CD4-positive, alpha-beta T cell treated with Interleukin-4 for 4 hours (primary cell): Measurements from ENCODE around the gene NEK4.

Source experiments
- DNase-seq: peaks from one replicate; pipeline ENCODE4 v3.0.0-alpha.2; 2020

NEK4 gene

DNA sequence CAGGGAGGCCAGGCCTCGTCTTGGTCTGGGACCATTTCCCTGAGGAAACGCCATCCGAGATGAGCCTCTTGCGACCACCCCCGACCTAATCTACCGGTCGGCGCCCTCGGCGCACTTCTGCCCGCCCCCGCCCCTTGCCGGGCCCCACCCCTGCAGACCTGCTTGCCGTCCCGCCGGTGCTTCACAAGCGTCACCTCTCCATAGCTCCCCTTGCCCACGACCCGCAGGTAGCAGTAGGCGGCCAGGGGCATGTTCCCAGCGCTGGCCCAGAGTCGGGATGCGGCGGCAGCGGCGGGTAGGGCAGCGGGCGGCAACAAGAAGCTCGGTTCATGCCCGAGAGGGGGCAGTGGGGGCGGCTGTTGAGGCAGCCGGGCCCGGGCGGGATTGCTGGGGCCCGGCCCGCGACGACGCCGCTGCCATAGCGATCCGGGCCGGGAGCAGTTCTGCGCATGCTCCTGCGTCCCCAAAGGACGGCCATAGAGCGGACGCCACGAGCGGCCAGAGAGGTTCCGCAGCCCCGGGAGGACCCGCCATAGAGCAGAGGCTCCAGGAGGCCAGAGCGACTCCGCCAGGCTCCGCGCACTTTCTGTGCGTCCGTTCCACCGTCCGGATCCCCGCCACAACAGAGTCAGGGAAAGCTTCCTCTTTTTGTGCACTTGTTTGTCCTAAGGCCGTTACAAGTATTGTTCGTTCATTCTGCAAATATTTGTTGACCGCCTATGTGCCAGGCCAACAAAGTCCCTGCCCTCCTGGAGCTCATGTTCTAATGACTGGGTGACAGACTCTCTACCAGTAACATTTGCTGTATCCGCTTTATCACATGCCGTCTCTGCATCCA lies at the start of gene NEK4:
NEK4 (minus strand) TSS at position 445 of the 838 bp plus-strand sequence; CDS start at position 251, 194 bp downstream.
- peak; percentile 90 for DNase-seq

DNA sequence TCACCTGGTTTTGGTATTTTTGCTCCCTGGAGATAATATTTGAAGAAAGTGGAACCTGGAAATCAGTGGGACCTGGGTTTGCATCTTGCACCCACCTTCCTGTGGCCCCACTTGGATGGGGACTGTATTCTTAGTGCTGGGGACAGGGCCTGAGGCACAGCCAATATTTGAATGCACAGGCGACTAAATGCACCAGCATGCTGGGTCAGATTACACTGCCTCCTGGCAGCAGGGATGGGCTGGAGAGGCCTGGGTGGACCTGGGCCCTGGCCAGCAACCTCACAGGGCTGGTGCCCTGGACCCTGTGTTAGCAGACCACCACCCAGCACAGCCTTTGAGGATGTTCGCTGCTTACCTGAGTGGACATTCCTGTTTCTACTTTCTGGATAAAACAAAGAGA lies 49.2 kb upstream of the NEK4 start:
- no peak for DNase-seq

DNA sequence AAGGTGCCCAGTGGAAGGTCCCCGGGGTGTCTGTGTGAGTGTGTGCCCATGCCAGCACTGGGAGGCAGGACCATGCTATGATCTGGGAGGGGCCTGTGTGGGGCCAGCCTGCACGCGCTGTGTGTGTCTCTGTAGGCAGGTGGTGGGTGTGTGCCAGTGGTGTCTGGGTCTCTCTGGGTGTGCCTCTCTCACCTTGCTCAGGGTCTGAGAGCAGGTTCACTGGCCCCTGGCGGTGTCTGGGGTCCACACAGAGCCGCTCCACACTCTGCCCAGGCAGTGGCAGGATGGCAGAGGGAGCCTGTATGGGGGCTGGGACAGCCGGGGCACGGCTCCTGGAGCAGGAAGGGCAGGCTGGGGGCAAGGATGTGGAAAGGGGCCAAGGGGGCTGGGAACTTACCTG lies 47.1 kb upstream of the NEK4 start:
- DNase-seq = no peak

DNA sequence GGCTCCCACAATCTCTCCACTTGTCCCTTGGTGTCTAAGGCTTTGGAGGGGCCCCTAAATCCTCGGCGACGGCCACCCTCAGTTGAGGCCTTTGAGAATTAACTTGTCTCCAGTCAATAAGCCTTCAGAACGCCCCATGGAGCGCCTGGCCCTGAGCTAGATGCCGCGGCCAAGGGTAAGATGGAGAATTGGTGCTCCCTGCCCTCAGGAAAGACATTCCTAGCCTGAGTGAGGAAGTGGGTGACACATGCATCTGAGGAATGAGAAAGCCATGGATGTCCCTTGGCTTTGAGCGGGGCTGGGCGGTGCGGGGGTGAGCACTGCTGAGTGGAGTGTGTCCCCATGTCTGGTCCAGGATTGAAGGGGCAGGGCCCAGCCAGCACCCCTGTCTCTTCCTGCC lies 46.5 kb upstream of the NEK4 start:
- DNase-seq = no peak

DNA sequence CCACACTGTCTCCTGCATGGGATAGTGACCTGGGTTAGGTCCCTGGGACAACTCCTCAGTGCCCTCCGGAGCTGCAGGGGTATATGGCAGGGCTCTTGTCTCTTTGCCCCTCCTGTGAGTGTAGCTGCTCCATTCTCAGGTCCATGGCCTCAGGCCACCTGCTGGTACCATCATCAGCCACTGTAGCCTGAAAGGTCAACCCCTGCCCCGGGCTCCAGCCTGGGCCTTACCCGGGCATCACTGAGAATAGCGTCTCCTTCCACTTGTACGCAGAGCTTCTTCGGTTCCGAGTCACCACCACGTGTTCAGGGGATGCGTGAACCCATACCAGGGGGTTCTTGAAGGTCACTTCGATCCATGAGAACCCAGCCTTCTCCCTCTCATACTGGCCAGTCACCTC lies 45.9 kb upstream of the NEK4 start:
- no peak for DNase-seq

DNA sequence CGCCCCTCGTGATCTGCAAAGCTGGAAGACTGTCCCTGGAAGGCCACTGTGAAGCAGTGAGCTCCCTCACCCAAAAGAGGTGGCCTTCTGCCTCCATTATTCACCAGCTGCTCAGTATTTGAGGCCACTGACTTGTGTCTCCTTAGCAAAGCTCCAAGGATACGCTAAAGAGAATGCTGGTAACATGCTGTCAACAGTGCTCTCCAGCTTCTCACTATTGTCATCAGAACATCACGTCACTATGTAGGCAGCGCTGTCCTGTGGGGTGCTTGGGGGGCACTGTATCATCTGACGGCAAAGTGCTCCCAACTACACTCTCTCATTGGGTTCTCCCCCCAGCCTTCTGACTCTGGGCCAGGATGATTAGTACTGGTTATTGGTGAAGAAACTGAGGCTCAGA lies 45.5 kb upstream of the NEK4 start:
- DNase-seq = no peak

DNA sequence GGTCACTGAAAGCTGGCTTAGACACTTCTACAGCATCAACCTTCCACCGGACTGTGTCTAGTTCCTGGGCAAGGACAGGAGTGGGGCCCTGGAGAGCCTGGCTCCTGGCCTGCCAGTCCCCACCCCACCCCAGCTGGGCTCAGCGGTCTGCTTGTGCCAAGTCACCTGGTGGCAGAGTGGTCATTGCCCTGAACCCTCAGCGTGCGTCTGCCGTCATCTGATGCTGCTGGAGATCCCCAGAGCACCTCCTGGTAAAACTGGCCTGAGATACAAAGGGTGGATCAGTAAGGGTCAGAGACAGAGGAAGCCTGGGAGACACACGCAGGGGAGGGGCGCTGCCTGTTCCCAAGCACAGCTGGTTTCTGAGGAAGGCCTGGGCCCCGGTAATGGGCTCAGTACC lies 43.1 kb upstream of the NEK4 start:
- no peak for DNase-seq

DNA sequence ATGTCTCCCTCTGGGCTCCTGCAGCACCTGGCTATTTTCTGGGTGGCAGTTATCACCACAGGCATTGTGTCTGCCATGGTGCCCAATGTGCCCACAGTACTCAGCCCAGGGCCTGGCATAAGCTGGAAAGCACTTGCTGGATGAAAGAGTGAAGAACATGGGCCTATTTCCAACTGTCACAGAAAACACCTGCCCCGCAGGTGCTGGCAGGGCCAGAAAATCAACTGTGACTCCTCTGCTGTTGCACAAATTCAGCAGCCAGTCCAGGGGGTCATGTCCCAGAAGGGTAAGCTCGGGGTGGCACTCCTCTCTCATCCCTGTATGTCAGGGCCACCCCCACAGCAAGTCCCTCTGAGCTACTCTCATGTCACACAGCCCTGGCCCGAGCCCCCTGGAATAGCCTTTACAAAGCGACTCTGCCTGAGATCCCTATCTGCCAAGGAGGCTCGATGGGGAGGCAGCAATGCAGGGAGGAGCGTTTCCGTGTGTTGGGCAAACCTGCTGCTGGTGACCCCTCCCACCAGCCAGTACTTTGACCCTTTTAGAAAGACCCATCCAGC lies 40.8 kb upstream of the NEK4 start:
- DNase-seq = no peak

DNA sequence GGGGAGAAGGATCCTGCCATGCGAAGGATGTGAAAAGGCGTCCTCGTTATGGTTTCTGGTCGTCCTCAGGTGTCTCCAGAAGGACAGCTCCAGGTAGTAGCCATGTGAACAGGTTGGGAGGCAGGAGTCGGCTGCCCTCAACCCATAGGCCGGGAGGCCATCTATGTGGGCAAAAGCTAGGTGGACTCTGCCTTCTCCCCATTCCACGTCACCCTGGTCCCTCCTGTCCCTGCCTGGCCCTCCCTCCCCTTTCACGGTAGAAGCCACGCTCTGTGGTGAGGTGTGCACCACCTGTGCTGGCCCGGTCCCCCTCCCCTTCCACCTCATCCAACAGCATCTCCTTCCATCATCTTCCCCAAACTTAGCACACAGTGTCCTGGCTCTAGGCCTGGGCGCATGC lies 40.2 kb upstream of the NEK4 start:
- no peak for DNase-seq

DNA sequence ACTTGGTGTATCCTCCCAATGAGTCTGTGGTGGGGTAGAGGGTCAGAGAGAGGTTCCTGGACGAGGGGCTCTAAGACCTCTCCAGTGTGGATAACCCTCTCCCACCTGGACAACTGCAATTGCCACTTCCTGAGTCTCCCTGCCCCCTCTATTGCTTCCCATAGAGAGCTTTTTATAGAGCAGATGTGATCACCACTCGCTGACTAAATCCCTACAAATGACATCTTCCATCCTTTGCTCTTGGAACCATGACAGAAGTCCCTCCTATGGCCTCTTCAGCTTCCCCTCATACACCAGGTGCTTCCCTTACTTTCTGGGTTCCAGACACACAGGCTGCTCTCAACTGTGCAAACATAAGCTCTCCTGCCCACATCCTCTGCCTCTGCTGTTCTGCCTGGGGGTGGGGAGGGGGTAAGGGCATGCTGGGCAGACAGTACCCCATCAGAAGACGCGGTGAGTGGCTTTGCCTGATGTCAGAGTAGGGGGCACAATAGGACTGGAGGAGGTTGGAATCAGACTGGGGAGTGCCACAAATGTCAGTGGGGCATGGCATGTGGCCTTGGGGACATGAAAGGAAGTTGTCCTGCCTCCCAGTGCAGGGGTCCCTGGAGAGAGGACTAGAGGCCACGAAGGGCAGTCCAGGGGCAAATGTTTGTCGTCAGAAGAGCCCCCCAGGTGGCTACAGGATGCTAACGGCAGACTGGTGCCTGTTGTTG lies 39.1 kb upstream of the NEK4 start:
- no peak for DNase-seq

DNA sequence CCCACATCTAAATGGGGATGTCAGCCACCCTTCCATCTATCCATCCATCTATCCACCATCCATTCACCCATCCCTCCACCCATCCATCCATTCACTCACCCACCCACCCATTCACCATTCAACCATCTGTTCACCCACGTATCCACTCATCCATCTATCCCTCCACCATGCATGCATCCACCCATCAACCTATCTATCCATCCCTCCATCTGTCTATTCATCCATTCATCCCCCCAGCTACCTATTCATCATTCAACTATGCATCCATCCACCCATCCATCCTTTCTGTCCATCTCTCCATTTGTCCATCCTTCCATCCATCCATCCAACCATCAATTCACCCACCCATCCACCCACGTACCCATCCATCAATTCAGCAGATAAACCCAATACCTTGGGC lies 38.4 kb upstream of the NEK4 start:
- DNase-seq = no peak

DNA sequence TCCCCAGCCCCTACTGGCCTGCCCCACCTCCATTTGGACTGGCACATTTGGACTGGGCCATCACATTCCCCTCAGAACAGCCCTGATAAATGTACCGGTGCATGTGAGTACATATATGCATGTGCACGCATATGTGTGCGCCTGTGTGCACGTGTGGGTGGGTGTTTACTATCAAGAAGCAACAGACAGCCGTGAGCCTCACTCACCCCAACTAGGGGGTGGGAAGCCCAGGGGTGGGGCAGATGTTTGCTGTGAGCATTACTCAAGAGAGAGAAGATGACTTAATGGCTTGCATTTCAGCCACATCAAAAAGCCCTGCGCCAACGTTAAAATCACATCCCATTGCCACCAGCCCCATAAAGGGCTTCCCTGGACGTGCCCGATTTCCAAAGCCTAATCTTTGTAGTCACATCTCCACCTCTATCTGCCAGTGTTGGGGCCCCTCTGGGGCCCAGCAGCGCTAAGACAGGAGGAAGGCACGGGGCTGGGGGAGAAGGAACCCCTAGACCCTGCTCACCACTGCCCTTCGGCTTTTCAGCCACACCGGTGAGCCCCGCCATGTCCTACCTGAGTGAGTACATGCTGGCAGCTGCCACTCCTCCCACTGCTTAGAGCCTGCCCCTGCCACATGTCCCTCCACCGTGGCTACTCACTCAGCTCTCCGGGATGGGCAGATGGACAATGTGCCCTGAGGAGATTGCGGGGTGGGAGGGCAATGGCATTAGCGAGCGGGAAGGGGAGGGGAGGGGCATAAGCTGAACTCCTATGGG lies 34.7 kb upstream of the NEK4 start:
- DNase-seq = no peak

DNA sequence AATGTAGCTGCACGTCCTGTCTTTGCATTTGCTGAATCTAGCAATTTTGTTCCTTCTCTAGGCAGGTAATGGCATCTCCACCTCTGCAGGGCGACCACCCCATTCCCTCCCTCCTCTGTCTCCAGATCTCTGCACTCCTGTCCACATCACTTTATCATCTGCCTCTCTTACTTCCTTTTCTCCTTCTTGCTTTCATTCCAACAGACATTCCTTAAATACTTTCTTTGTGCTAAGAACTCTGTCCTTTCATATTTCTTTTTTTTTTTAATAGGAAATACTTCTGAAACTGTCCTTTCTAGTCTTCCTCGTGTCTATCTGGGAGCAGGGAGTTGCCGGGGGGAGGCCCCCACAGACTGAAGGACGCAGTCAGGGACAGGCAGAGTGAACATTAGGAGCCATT lies 31.1 kb upstream of the NEK4 start:
- no peak for DNase-seq

DNA sequence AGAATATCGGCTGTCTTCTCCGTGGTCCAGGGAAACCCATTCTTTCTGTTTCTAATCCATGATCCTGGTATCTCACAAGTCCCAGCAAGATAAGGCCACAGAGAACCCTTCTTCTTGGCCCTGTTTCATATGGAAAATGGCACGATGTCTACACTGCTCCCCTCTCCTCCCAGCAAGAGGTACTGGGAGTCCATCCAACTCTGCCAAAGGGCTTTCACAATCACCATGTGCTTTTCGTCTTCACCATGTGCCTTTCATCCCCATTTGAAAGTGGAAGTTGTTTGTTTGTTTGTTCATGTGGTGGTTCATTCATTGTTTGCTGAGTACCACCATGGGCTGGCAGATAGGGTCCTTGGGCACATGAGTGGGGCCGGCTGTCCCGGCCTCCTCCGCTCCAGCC lies 29.3 kb upstream of the NEK4 start:
- no peak for DNase-seq

DNA sequence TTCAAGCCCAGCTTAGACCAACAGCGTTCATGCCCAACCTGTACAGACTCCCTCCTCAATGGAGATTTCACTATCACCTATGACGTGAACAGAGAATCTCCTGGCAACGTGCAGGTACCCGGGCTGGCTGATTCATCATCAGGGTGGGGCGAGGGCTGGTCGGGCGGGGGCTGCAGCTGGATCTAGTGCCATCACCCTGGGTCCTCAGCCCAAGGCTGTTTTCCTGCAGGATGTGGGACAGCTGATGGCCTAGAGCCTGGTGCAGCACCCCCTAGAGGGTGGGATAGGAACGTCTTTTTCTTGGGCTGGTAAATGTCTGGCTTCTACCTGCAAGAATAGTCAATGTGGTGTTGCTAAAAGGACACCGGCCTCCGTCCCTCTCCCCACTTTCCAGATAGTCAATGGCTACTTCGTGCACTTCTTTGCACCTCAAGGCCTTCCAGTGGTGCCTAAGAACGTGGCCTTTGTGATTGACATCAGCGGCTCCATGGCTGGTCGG lies 28.3 kb upstream of the NEK4 start:
- DNase-seq = peak; percentile 4

DNA sequence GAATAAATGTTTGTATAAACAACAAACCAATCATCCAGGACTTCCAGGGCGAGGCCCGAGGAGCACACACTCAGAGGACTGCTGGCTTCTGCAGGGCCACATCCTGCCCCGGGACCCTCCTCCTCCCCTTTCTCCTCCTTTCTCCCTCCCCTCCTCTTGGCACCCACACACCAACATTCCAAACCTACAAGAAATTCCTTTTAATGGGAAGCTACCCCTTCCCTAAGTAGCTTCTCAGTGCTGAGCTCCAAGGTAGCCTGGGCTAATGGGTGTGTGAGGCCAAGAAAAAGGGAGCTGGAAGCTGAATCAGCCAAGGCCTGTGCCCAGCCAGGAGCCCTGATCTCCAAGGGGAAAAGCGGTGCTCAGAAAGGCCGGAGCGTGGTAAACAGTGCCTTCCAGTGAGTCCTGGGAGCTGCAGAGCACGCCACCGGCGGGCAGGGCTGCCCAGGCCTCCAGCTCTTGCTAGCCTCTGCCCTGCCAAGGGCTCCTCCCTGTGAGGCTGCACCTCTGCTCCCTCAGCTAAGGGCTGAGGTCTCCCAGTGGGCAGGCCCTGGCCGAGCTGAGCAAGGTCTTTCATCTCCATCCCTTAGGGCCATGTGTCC lies 27.7 kb upstream of the NEK4 start:
- no peak for DNase-seq

DNA sequence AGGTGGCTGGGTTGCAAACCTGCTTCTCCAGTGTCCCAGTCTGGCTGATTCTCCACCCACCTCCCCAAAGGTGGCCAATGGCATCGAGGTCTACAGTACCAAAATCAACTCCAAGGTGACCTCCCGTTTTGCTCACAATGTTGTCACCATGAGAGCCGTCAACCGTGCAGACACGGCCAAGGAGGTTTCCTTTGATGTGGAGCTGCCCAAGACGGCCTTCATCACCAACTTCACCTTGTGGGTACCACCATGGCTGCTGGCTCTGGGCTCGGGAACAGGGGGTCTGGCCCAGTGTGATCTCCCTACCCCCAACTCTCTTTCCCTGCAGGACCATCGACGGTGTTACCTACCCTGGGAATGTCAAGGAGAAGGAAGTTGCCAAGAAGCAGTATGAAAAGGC lies 25.7 kb upstream of the NEK4 start:
- no peak for DNase-seq

DNA sequence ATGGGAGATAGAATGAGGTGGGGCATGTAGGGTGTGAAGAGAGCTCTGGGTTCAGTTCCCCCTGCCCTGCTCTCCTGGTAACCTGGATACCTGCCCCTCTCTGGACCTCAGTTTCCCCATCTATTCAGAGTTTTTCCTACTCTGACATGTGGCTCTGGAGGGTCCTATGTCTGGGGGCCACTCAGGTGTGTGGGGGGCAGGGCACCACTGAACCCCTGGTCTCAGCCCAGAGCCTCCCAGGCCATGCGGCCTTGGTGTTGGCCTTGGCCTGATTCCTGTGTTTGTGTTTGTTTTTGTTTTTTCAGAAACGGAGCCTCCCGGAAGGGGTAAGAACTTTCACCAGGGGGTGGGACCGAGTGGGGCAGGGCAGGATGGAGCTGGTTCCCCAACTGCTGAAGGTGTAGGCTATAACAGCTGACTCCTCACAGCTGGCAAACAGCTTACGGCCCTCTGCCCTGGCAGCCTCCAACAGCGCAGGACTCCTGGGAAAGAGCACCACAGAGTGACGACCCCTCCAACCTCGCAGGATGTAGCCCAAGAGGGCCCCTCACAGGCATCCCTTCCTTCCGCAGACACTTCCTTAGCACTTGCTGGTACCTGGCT lies 24.7 kb upstream of the NEK4 start:
- no peak for DNase-seq

DNA sequence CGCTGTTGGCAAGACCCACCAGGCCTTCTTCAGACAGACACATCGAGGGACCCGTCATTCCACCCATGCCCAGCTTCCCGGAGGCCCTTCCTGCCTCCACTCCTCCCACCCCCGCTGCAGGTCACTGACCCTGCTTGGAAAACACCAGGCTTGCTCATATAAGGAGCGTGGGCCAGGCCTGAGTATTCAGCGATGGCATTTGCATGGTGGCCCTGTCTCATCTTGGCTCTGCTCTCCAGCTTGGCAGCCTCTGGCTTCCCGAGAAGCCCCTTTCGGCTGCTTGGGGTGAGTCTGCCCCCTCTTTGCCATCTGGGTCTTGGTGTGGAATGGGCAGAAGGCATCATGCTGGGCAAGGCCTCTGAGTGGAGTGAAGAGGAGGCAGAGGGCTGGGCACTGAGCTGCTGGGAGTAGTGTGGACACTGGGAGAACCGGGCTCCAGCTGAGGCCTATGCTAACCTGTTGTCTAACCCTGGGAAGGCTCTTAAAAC lies 23.9 kb upstream of the NEK4 start, which contains the start of gene ITIH3:
ITIH3 (plus strand) TSS at position 185 of the 488 bp plus-strand sequence; CDS start at position 193, 8 bp downstream.
- DNase-seq = no peak

DNA sequence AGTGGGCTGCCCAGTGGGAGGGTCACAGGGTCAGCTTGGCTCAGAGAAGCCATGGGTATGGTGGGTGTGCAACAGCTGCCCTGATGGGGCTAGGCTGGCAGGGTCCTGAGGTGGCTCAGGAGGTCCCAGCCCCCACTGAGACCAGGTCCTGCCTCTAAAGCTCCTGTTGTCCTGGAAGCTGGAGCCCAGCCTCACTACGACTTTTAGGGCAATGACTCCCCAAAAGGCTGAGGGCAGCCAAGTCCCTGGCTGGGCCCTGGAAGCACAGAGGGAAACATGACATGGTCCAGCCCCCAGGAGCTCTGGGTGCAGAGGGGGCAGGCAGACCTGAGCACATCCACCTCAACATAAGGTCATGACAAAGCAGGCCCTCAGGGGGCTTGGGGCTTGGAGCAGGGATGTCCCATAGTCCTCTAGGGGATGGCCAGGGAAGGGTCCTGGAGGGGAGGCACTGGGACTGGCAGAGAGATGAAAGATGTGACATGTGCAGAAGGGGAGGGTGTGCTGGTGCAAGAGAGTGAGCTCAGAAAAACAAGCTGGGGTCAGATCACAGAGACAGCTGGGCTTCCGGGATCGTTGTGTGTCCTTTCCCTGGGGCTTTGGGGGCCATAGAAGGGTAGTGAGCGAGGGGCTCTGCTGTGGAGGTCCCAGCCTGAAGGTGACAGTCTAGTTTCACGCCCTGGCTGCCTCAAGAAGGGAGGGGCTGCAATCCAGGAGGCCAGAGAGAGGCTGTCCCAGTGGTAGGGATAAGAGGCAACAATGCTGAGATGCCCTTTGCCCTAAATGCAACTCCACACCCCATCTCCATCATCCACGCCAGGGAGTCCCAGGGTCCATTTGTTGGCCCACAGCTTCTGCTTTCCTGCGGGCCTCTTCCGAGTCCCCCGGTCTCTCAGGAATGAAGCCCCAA lies 23.2 kb upstream of the NEK4 start:
- DNase-seq = no peak
